ENCODE results near the gene MICU2. TPM values are rescaled to one million over a fixed set of nuclear protein-coding genes. Genes with fewer than 3 reads are reported as not detected.

MICU2 gene
- total RNA-seq, 1 donor from 2014 or later = 27.4 TPM

- H3K27me3 Mint-ChIP-seq (ENCODE audit: low read depth) = no peaks in the 10 kb centered on the region
- DNase-seq (ENCODE audit: low spot score) = no peak
- peaks cover 4% of the 10 kb centered on the region for H3K9me3 Mint-ChIP-seq (ENCODE audit: low read depth)
- TF ChIP-seq CTCF (IDR thresholded peaks at IDR 0.05) = no peak
- no peaks in the 10 kb centered on the region for H3K36me3 Mint-ChIP-seq (ENCODE audit: low read depth)
- H3K27ac Mint-ChIP-seq (ENCODE audit: unreplicated experiment) = peak overlapping the region; percentile 78
- H3K4me1 Mint-ChIP-seq (ENCODE audit: low read depth) = peaks cover 31% of the 10 kb centered on the region
- peak overlapping the region; percentile 90 for H3K4me3 Mint-ChIP-seq (ENCODE audit: unreplicated experiment)
These were observed 145.5 kb downstream of the MICU2 start for GRCh38 chr13:21458451-21458812.

- Mint-ChIP-seq H3K9me3 (ENCODE audit: low read depth) (peaks cover 17% of the 10 kb centered on the region), H3K27me3 (ENCODE audit: low read depth) (no peaks in the 10 kb centered on the region), H3K27ac (ENCODE audit: unreplicated experiment) (no peak overlapping the region), H3K4me1 (ENCODE audit: low read depth) (peaks cover 27% of the 10 kb centered on the region), H3K4me3 (ENCODE audit: unreplicated experiment) (no peak overlapping the region), H3K36me3 (ENCODE audit: low read depth) (peaks cover 2% of the 10 kb centered on the region)
- DNase-seq (ENCODE audit: low spot score) = no peak
- TF ChIP-seq CTCF (IDR thresholded peaks at IDR 0.05) = no peak
These were observed 150.4 kb downstream of the MICU2 start for GRCh38 chr13:21453387-21454081.

GRCh38 chr13:21450936-21451335 is 153.0 kb downstream of the MICU2 start:
- Mint-ChIP-seq H3K27me3 (ENCODE audit: low read depth) (no peaks in the 10 kb centered on the region), H3K36me3 (ENCODE audit: low read depth) (peaks cover 2% of the 10 kb centered on the region), H3K4me1 (ENCODE audit: low read depth) (peaks cover 5% of the 10 kb centered on the region), H3K9me3 (ENCODE audit: low read depth) (peaks cover 17% of the 10 kb centered on the region), H3K27ac (ENCODE audit: unreplicated experiment) (no peak overlapping the region), H3K4me3 (ENCODE audit: unreplicated experiment) (no peak overlapping the region)
- no peak for TF ChIP-seq CTCF (IDR thresholded peaks at IDR 0.05)
- no peak for DNase-seq (ENCODE audit: low spot score)

GRCh38 chr13:21446656-21447055 is 157.3 kb downstream of the MICU2 start:
- H3K27ac Mint-ChIP-seq (ENCODE audit: unreplicated experiment) = no peak overlapping the region
- peaks cover 18% of the 10 kb centered on the region for H3K4me1 Mint-ChIP-seq (ENCODE audit: low read depth)
- no peak for TF ChIP-seq CTCF (IDR thresholded peaks at IDR 0.05)
- peaks cover 2% of the 10 kb centered on the region for H3K9me3 Mint-ChIP-seq (ENCODE audit: low read depth)
- H3K36me3 Mint-ChIP-seq (ENCODE audit: low read depth) = no peaks in the 10 kb centered on the region
- no peak overlapping the region for H3K4me3 Mint-ChIP-seq (ENCODE audit: unreplicated experiment)
- no peak for DNase-seq (ENCODE audit: low spot score)
- no peaks in the 10 kb centered on the region for H3K27me3 Mint-ChIP-seq (ENCODE audit: low read depth)

- TF ChIP-seq CTCF (IDR thresholded peaks at IDR 0.05) = no peak
- Mint-ChIP-seq H3K9me3 (ENCODE audit: low read depth) (peaks cover 3% of the 10 kb centered on the region), H3K27me3 (ENCODE audit: low read depth) (no peaks in the 10 kb centered on the region), H3K4me3 (ENCODE audit: unreplicated experiment) (no peak overlapping the region), H3K4me1 (ENCODE audit: low read depth) (peaks cover 19% of the 10 kb centered on the region), H3K36me3 (ENCODE audit: low read depth) (no peaks in the 10 kb centered on the region), H3K27ac (ENCODE audit: unreplicated experiment) (no peak overlapping the region)
- no peak for DNase-seq (ENCODE audit: low spot score)
These were observed 158.2 kb downstream of the MICU2 start for GRCh38 chr13:21445759-21446158.

All from chondrocyte (in vitro differentiated cells).